Keratinocyte (primary cell): ENCODE measurements around the gene TPST2. TPM values are rescaled to one million over a fixed set of nuclear protein-coding genes. Genes with fewer than 3 reads are reported as not detected.

ENCODE experiments used
- DNase-seq: peaks from one replicate; pipeline ENCODE4 v3.0.0-alpha.2; 2011; ENCODE audit warnings: low read depth, missing footprints, low spot score
- FAIRE-seq: peaks from 2 replicates; lab custom pipeline; 2011; peaks lifted over from hg19 to GRCh38; lab: Jason Lieb, UNC
- H2AFZ ChIP-seq: 2 replicates; pipeline ENCODE4 v1.6.0; 2012; ENCODE audit warnings: low read length, control low read depth, inconsistent platforms; ENCODE audit not compliant: control insufficient read depth
- H3K27ac ChIP-seq: 2 replicates; pipeline ENCODE4 v1.5.1; 2011; ENCODE audit warnings: low read length; ENCODE audit not compliant: control insufficient read depth, insufficient read depth
- H3K27me3 ChIP-seq: 3 replicates; pipeline ENCODE4 v1.6.0; 2011; ENCODE audit warnings: low read length; ENCODE audit not compliant: control insufficient read depth, insufficient read depth; ENCODE audit errors: extremely low read depth
- H3K36me3 ChIP-seq, 2 experiments: 2 replicates in 1 of 2; 3 replicates in 1 of 2; pipeline ENCODE4 v1.5.1; 2011; ENCODE audit warnings: low read length in 2 of 2, mild to moderate bottlenecking in 1 of 2; ENCODE audit not compliant: control insufficient read depth in 2 of 2, insufficient read depth in 2 of 2; ENCODE audit errors: extremely low read depth in 1 of 2
- H3K4me1 ChIP-seq: 3 replicates; pipeline ENCODE4 v1.5.1; 2011; ENCODE audit warnings: low read length; ENCODE audit not compliant: control insufficient read depth, insufficient read depth; ENCODE audit errors: extremely low read depth
- H3K4me2 ChIP-seq: 3 replicates; pipeline ENCODE4 v1.6.0; 2011; ENCODE audit warnings: low read depth, low read length; ENCODE audit not compliant: control insufficient read depth, insufficient read depth; ENCODE audit errors: extremely low read depth
- H3K4me3 ChIP-seq, 3 experiments: fragments of 200-600 bp in 1 of 3; sonication (generic) in 1 of 3; 2 replicates in 2 of 3; 3 replicates in 1 of 3; pipeline ENCODE4 v1.5.1; 2011 to 2016; ENCODE audit warnings: low read length in 3 of 3, mild to moderate bottlenecking in 3 of 3, control low read depth in 2 of 3, inconsistent platforms in 1 of 3, low read depth in 1 of 3, mixed read lengths in 1 of 3, mixed run types in 1 of 3, moderate library complexity in 1 of 3; ENCODE audit not compliant: control insufficient read depth in 2 of 3, insufficient read depth in 2 of 3; ENCODE audit errors: extremely low read depth in 1 of 3
- H3K79me2 ChIP-seq: 2 replicates; pipeline ENCODE4 v1.6.0; 2012; ENCODE audit warnings: low read length; ENCODE audit not compliant: control insufficient read depth, insufficient read depth
- H3K9ac ChIP-seq: 3 replicates; pipeline ENCODE4 v1.6.0; 2011; ENCODE audit warnings: low read length; ENCODE audit not compliant: control insufficient read depth, insufficient read depth; ENCODE audit errors: extremely low read depth
- H3K9me1 ChIP-seq: 3 replicates; pipeline ENCODE4 v1.6.0; 2011; ENCODE audit warnings: low read length; ENCODE audit not compliant: control insufficient read depth, insufficient read depth; ENCODE audit errors: extremely low read depth
- H3K9me3 ChIP-seq: 2 replicates; pipeline ENCODE4 v1.5.1; 2012; ENCODE audit warnings: low read depth, low read length; ENCODE audit not compliant: control insufficient read depth
- H4K20me1 ChIP-seq: 3 replicates; pipeline ENCODE4 v1.6.0; 2011; ENCODE audit warnings: low read length; ENCODE audit not compliant: control insufficient read depth, insufficient read depth; ENCODE audit errors: extremely low read depth
- EZH2 ChIP-seq: IDR thresholded peaks from one replicate; pipeline ENCODE4 v1.6.1; 2012; ENCODE audit warnings: inconsistent platforms, mild to moderate bottlenecking, low read length, moderate library complexity
- dilution Hi-C: fragments of 300-500 bp; cut with MboI; formaldehyde crosslinking; loops from one replicate; pipeline ENCODE4 v1.7.0; 2020; ENCODE audit warnings: low sequenced_read_pairs; ENCODE audit not compliant: extremely low pct_ligation_motif_present
- polyA plus RNA-seq, 5 experiments: library from polyadenylated mRNA; depleted of rRNA in 3 of 5; stranded (reverse) in 3 of 5; stranded (forward) in 1 of 5; unstranded in 1 of 5; fragments of >200 nt; gene quantifications; 1 replicate in 1 of 5; 2 replicates in 3 of 5; 3 replicates in 1 of 5; pipeline versions ENCODE4 v1.2.1 to v1.2.3, GENCODE V29; 2011 to 2012; ENCODE audit warnings: missing spikeins in 2 of 5, low read depth in 1 of 5, low replicate concordance in 1 of 5
- TF ChIP-seq, protein P1 (sequence below), 3 experiments: IDR thresholded peaks in 1 of 3; conservative IDR thresholded peaks in 1 of 3; optimal IDR thresholded peaks in 1 of 3; 2 replicates in 2 of 3; 3 replicates in 1 of 3; pipeline versions ENCODE3 to v1.5.1; 2011; ENCODE audit warnings: low read length in 3 of 3, mild to moderate bottlenecking in 3 of 3, moderate library complexity in 2 of 3, control low read depth in 1 of 3, inconsistent platforms in 1 of 3; ENCODE audit not compliant: insufficient read depth in 2 of 3; ENCODE audit errors: extremely low read depth in 1 of 3

The TPST2 gene
- polyA plus RNA-seq, 1 donor (not counting 4 experiments of a cell fraction or from before 2014, with no cell fraction given), result 22.4 TPM

GRCh38 chr22:26618455-26618854, 28.5 kb upstream of the TPST2 start:
- H3K9me3 ChIP-seq, result no peaks in the 10 kb centered on the region
- peaks cover 9% of the 10 kb centered on the region for H3K27me3 ChIP-seq
- H3K4me2 ChIP-seq, result no peak overlapping the region
- no peaks in the 10 kb centered on the region for H3K79me2 ChIP-seq
- no peaks in the 10 kb centered on the region for H3K36me3 ChIP-seq
- H3K4me1 ChIP-seq, result no peaks in the 10 kb centered on the region
- dilution Hi-C loops, result no loop called here
- no peak overlapping the region for H3K9ac ChIP-seq
- H3K4me3 ChIP-seq, result no peak overlapping the region
- no peak overlapping the region for H2AFZ ChIP-seq
- H3K9me1 ChIP-seq, result no peaks in the 10 kb centered on the region
- H4K20me1 ChIP-seq, result no peaks in the 10 kb centered on the region
- H3K27ac ChIP-seq, result no peak overlapping the region
- TF ChIP-seq, protein P1, sequence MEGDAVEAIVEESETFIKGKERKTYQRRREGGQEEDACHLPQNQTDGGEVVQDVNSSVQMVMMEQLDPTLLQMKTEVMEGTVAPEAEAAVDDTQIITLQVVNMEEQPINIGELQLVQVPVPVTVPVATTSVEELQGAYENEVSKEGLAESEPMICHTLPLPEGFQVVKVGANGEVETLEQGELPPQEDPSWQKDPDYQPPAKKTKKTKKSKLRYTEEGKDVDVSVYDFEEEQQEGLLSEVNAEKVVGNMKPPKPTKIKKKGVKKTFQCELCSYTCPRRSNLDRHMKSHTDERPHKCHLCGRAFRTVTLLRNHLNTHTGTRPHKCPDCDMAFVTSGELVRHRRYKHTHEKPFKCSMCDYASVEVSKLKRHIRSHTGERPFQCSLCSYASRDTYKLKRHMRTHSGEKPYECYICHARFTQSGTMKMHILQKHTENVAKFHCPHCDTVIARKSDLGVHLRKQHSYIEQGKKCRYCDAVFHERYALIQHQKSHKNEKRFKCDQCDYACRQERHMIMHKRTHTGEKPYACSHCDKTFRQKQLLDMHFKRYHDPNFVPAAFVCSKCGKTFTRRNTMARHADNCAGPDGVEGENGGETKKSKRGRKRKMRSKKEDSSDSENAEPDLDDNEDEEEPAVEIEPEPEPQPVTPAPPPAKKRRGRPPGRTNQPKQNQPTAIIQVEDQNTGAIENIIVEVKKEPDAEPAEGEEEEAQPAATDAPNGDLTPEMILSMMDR (optimal IDR thresholded peaks at IDR 0.05 in 1 of 3, IDR thresholded peaks at IDR 0.05 in 1 of 3, conservative IDR thresholded peaks at IDR 0.05 in 1 of 3; ENCODE audit: extremely low read depth in 1 of 3, insufficient read depth in 2 of 3, low read length in 3 of 3), result no peak
- TF ChIP-seq EZH2, result no peak
- no peak for DNase-seq
- no peak for FAIRE-seq

DNA sequence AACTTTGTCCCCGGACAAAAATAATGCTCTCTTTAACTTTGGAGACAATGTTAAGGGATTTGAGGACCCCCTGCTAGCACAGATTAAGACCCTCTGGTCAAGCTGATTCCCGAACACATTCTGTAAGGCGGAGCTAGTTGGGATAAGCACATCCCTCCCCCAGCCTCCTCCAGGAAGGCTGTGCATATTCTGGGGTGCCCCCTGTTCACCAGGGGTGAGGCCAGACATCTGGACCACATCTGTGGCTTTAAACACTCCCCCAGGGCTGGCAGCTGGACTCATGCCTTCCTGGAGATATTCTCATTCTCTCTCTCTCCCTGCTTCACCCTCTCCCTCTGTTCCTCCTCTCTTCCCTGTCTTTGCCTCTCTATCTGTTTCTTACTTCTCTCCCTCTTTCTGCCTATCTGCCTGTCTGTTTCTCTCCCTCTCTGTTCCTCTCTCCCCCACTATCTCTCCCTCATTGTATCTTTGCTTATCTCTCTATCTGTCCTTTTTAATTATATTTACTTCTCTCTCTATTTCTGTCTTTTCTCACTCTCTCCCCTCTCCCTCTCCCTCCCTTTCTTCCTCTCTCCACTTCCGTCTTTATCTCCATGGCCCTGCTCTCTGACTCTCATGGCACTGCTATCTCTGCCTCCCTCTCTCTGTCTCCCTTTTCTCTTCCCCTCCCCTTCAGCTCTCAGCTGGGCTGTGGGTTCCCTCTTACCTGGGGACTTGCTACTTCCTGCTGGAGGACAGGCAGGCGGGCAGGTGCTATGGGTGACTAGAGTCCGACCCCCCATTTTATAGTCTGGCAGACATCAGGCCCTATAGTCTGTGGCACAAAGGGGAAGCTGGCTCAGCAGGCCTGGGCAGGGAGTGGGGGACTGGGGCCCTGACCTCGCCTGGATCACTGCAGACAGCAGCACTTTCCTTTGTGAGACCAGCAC, 27.6 kb upstream of the TPST2 start, which contains the start of gene CRYBB1:
Gene CRYBB1 (minus strand): TSS at position 757 of the 929 bp plus-strand sequence. CDS start 1,708 bp downstream, outside the sequence.
- no peaks in the 10 kb centered on the region for H4K20me1 ChIP-seq
- H3K4me3 ChIP-seq, result no peak within 1 kb of the TSS
- H3K79me2 ChIP-seq, result no peaks in the 10 kb centered on the region
- no peaks in the 10 kb centered on the region for H3K9me3 ChIP-seq
- H3K27me3 ChIP-seq, result peaks cover 9% of the 10 kb centered on the region
- H3K4me1 ChIP-seq, result no peaks in the 10 kb centered on the region
- no peak for TF ChIP-seq EZH2
- TF ChIP-seq, protein P1 (optimal IDR thresholded peaks at IDR 0.05 in 1 of 3, IDR thresholded peaks at IDR 0.05 in 1 of 3, conservative IDR thresholded peaks at IDR 0.05 in 1 of 3; ENCODE audit: extremely low read depth in 1 of 3, insufficient read depth in 2 of 3, low read length in 3 of 3), result no peak
- H3K4me2 ChIP-seq, result no peak within 1 kb of the TSS
- H3K27ac ChIP-seq, result no peak within 1 kb of the TSS
- DNase-seq (no peak), FAIRE-seq (no peak)
- no peaks in the 10 kb centered on the region for H3K9me1 ChIP-seq
- dilution Hi-C loops, result no loop called here
- no peaks in the 10 kb centered on the region for H3K36me3 ChIP-seq
- no peak within 1 kb of the TSS for H3K9ac ChIP-seq
- no peak within 1 kb of the TSS for H2AFZ ChIP-seq
